Activated effector memory CD4-positive, alpha-beta T cell treated with Interleukin-2 at 50 U/mL for 16 hours (primary cell): ENCODE results near the gene RCOR1.
"Not testable (repeated sequence)": the region's sequence is repeated elsewhere in the genome, so short reads cannot be mapped to it uniquely, and the experiment has no call there.

Source experiments
- DNase-seq: peaks from one replicate; pipeline ENCODE4 v3.0.0-alpha.2; 2020

The RCOR1 gene

DNA sequence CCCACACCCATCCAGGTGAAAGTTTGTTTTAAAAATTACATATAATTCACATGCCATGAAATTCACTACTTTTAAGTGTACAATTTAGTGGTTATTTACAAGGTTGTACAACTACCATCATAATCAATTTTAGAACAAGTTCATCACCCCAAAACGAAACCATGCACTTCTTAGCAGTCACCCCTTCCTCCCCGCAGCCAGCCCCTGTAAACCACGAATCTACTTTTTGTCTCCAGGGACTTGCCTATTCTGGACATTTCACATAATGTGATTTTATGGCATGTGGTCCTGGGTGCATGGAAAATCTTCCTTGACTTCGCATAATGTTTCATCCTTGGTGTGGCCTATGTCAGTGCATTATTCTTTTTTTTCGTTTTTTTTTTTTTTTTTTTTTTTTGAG is 165.6 kb downstream of the RCOR1 start:
- no peak for DNase-seq

GRCh38 chr14:102759456-102760187 is 167.2 kb downstream of the RCOR1 start:
- DNase-seq: no peak

- no peak for DNase-seq
Measured at GRCh38 chr14:102760496-102761193, 168.2 kb downstream of the RCOR1 start.

DNA sequence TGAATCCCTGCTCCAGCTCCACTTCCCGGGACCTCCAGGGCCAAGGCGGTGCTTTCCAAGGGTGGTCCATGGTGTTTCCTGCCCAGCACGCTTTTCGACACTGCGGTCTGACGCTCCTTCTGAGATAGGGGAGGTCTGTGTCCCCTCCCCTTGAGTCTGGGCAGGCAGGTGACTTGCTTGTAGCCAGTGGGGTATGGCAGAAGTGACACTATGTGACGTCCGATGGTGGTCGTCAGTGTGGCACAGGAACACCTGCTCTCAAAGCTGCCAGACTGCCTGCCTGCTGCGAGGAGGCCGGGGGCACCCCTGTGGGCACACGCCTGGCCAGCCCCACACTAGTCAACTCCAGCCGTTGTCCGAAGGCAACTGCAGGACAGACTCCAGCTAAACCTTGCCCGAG is 168.8 kb downstream of the RCOR1 start:
- no peak for DNase-seq

DNA sequence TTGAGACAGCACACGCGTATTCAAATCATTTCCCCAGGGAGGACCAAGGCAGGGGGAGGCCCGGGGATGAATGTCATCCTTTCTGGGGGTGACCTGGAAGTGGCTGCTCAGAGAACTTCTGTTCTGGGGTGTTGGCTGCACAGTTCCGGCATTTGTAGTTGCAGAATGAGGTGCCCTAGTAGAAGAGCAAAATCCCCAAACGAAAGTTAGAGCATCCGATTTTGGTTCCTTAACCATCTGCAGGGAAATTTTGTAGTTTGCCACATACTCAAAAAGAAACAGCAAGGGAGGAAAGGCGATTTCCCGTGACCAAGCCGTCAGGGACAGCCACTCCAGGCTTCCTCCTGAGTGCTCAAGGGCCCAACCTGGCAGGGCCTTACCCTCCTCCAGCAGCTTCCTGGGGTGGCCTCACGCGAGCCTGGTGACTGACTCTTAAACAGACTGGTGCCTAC is 171.8 kb downstream of the RCOR1 start:
- DNase-seq: no peak

DNA sequence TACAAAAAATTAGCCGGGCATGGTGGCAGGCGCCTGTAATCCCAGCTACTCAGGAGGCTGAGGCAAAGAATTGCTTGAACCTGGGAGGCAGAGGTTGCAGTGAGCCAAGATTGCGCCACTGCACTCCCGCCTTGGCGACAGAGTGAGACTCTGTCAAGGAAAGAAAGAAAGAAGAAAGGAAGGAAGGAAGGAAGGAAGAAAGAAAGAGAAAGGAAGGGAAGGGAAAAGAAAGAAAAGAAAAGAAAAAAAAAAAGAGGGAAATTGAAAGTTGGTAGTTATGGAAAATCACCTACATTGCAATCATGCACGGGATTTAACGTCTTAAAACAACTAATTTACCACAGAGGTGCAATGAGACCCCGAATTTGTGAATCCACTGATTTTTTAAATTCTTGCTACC is 173.3 kb downstream of the RCOR1 start:
- not testable (repeated sequence) for DNase-seq

GRCh38 chr14:102768223-102769048 is 176.0 kb downstream of the RCOR1 start:
- no peak for DNase-seq

GRCh38 chr14:102769049-102769327 is 176.5 kb downstream of the RCOR1 start:
- no peak for DNase-seq

DNA sequence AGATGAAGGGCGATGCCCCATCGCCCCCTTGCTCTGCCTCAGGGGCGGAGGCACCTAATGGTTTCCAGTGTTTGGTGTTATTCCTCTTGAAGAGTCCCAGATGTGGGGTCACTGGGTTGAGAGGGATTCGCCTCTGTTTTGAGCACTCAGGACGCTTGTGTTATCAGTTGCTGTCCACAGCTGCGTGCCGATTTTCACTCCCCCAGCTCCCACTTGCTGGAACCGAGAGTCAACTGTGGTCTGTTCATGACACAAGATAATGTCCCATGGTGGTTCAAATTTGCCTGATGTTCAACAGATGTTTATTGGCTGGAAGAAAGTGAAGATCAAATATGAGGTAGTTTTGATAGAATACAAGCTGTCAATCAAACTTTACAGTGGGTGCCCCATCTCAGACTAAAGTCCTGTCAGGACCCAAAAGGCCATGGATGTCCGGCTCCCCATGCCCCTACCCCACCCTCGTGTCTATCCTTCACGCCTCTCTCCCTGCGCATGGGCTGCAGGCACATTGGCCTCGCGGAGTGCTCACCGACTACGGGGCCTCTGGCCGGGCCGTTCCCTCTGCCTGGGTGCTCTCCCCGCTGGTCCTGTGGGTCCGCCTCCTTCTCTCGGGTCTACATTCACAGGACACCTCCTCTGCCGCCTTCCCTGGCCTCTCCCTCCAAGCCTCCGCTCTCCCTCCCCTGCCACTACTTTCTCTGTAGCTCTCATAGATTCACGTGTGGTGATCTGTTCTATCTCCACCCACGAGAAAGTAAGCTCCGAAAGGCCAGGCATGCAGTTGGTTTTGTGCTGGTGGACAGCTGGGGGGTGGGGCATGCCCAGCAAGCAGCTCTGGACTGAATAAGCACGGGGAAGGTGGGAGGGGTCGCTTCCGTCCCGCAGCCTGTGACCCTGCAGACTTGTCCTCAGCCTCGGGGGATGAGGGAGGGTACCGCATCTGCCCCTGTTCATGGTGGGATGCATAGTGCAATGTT is 178.0 kb downstream of the RCOR1 start:
- DNase-seq: no peak

DNA sequence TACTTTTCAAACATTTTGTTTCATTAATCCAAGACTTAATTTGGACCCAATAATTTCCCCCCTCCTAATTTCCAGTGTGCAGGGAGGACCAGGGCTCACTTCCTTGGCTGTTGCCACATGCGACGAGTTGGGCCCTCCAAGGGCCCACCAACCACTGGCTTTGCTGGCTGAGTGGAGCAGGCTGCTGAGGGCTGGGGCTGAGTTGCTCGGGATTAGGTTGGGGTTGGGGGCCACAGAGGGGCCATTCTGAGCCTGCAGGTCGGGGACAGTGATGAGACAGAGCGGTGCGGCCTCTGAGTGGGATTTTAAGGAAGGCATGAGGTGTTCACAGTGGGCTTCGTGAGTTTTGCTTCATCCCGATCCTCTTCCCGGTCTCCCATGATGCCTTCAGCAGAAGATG is 178.7 kb downstream of the RCOR1 start:
- no peak for DNase-seq

- DNase-seq: no peak
Measured at GRCh38 chr14:102772781-102773570, 180.5 kb downstream of the RCOR1 start.

DNA sequence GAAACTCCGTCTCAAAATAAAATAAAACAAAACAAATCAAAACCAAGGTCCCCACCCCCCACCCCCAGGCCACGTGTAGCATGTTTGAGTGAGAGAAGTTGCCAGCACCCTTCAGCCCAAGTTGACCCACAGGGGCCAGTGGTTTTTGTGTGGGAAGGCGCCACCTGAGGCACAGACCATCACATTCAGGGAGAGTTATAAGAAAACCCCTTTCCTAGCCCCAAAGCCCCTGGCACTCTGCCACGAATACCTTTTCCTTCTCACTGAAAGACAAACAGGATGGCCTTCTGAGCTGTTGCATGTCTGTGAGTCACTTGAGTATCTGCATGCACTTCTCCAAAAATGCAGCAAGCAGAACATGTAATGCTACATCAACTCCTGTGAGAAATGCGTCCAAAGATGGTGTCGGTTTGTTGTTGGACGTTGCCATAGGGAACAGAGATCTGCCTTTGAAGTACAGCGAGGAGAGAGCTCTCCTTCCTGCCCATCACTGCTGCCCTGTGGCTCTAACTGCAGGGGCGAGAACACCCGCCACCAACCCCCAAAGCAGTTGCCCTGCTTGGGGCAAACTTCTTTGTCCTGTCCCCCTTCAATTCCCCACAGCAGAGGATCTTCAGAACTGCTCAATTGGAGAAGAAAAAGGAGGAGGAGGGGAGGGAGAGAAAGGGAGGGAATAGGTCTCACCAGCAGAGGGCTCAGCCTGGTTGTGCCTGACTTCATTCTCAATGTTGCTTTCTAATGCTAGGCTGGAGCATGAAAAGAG is 182.1 kb downstream of the RCOR1 start:
- DNase-seq: peak; percentile 40

DNA sequence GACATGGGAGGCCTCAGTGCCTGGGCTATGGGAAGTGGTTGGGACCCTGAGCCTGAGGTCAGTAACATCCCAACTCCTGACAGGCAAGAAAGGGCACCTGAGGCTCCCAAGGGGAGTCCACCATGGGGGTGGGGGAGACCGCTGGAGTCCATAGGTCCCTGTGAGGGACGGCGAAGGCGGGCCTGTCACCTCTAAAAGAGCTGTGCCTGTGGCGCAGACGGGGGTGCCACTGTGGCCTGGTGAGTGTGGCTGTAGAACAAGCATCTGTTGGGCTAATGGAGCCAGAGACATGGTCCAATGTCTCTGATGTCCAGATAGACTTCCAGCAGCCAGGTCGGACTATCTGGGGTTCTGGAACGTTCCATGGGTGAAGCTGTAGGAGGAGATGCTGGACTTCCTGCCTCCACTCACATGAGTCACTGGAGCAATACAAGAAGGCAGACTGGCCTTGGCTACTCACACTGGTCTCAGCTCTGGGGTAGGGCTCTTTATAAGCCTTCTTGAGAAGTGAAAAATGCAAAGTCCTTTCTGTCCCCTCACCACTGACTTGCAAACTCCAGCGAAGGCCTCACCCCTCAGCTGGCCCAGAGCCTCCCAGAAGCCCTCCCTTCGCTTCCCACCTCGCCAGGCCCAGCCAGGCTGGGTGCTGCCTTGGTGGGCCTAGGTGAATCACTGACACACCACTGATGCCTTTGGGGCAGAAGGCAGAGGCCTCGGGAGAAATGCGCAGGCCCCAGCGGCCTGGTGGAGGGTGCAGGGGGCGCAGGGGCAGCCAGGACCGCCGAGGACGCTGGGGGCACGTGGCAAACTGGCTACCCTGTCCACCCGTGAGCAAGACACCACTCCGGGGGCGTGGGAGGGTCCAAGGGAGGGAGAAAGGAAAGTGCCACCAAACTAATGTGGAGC is 183.7 kb downstream of the RCOR1 start:
- DNase-seq: no peak

- DNase-seq: peak; percentile 82
Measured at GRCh38 chr14:102776761-102777710, 184.6 kb downstream of the RCOR1 start, which contains the start of gene TRAF3. TRAF3 (plus strand) TSS chr14:102777449; CDS start chr14:102870202, 92,753 bp downstream.

DNA sequence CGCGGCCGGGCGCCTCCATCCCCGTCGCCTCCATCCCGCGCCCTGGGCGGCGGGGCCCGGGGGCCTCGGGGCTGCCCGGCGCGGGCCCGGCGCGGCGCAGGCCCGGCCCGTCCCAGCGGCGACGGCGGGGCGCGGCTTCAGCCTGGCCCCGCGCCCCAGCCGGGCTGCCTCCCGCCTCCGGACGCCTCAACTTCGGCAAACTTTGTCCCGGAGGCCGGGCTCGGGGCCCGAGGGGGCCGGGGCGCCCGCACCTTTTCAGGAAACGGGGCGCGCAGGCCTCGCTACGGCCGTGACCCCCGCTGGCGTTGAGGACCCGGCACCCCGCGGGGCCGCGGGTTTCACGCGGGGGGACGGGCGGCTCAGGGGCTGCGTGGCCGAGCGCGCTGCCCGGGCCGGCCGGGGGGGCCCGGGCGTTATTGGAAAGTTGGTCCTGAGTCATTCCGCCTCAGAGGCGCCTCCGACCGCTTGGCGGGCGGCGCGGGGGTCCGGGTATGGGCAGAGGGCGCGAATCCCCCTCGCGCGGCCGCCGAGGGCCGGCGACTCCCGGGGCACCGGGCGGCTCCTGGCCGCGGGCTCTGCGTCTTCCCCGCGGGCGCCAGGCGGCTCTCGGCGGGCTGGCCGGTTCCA is 185.4 kb downstream of the RCOR1 start:
- no peak for DNase-seq

- DNase-seq: no peak
Measured at GRCh38 chr14:102778338-102779083, 186.1 kb downstream of the RCOR1 start.

DNA sequence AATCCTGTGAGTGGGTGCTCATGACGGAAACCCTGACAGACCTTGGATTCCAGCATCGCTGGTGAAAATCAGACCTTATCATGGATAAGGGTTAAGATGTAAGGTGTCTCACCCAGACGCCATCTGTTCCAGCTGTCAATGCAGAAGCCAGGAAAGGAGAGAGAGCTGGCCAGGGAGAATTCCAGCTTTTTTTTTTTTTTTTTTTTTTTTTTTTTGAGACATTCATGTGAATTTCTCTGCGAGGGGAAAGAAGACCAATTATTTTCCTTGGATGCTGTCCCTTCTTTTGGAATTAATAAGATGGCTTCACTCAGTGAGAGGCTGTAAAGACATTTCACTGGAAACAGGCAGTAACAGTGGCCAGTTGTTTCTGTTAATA is 186.6 kb downstream of the RCOR1 start:
- DNase-seq: no peak
